HepG2 (cell line): ENCODE results near the gene TSHZ1. TPM values are rescaled to one million over a fixed set of nuclear protein-coding genes. Genes with fewer than 3 reads are reported as not detected.

Source experiments
- ATAC-seq: fragments of 200-7000 bp; cut with Tn5 transposase; 3 replicates; pipeline ENCODE4 v1.9.1; 2020; ENCODE audit warnings: mild to moderate bottlenecking, moderate library complexity
- BruUV-seq: library from RNA; stranded (reverse); fragments of 400-500 nt; replicated peaks from 2 replicates; lab custom pipeline; 2021; lab: Mats Ljungman, UMichigan
- CTCF ChIA-PET: fragments of 300-600 bp; formaldehyde crosslinking; extraction: SDS; loops from one replicate; lab custom pipeline; 2021; ENCODE audit warnings: low total read pairs, inconsistent platforms, low intra/inter-chr PET ratio; lab: Yijun Ruan, JAX
- POLR2A ChIA-PET: fragments of 350-600 bp; sonication (Branson Sonifier 250); formaldehyde crosslinking; loops from one replicate; lab custom pipeline; 2020; ENCODE audit warnings: antibody characterized with exemption, inconsistent platforms; lab: Yijun Ruan, JAX
- DNase-seq: peaks from one replicate; pipeline ENCODE4 v3.0.0-alpha.2; 2015; ENCODE audit warnings: low spot score
- FAIRE-seq: peaks from 3 replicates; lab custom pipeline; 2011; peaks lifted over from hg19 to GRCh38; lab: Jason Lieb, UNC
- H2AFZ ChIP-seq: one replicate; pipeline ENCODE4 v1.6.1; 2011; ENCODE audit warnings: low read length, inconsistent platforms
- H3K27ac ChIP-seq: fragments of 300-600 bp; 3 replicates; pipeline ENCODE4 v1.8.0; 2011; ENCODE audit warnings: mixed run types, mild to moderate bottlenecking, mixed read lengths, low read length, inconsistent platforms; ENCODE audit not compliant: insufficient read depth; ENCODE audit errors: extremely low read length
- H3K27me3 ChIP-seq, 2 experiments: fragments of 200-600 bp in 1 of 2; 2 replicates in 1 of 2; 3 replicates in 1 of 2; pipeline versions ENCODE4 v1.6.0 to v1.8.0; 2011; ENCODE audit warnings: low read length in 2 of 2, mild to moderate bottlenecking in 2 of 2, moderate library complexity in 2 of 2, inconsistent platforms in 1 of 2; ENCODE audit not compliant: insufficient read depth in 2 of 2, control insufficient read depth in 1 of 2
- H3K36me3 ChIP-seq, 2 experiments: fragments of 200-600 bp in 1 of 2; replicated peaks in 1 of 2; 2 replicates in 1 of 2; 3 replicates in 1 of 2; pipeline versions ENCODE4 v1.5.1 to v1.8.0; 2011; ENCODE audit warnings: low read length in 2 of 2, inconsistent platforms in 1 of 2; ENCODE audit not compliant: insufficient read depth in 2 of 2, control insufficient read depth in 1 of 2
- H3K4me1 ChIP-seq: 2 replicates; pipeline ENCODE4 v1.5.1; 2012; ENCODE audit warnings: low read length, inconsistent platforms; ENCODE audit not compliant: insufficient read depth
- H3K4me2 ChIP-seq: 2 replicates; pipeline ENCODE4 v1.6.0; 2011; ENCODE audit warnings: low read depth, low read length, inconsistent platforms
- H3K4me3 ChIP-seq, 3 experiments: fragments of 200-600 bp in 1 of 3; sonication (generic), shearing (Covaris generic) in 1 of 3; replicated peaks in 1 of 3; 2 replicates each; pipeline ENCODE4 v1.5.1; 2011 to 2016; ENCODE audit warnings: low read length in 3 of 3, inconsistent platforms in 2 of 3, low read depth in 2 of 3, mild to moderate bottlenecking in 2 of 3, control low read depth in 1 of 3, mixed read lengths in 1 of 3; ENCODE audit not compliant: insufficient read depth in 1 of 3
- H3K79me2 ChIP-seq: one replicate; pipeline ENCODE4 v1.6.1; 2011; ENCODE audit warnings: low read length, inconsistent platforms; ENCODE audit not compliant: insufficient read depth
- H3K9ac ChIP-seq: 2 replicates; pipeline ENCODE4 v1.6.0; 2011; ENCODE audit warnings: mild to moderate bottlenecking, low read depth, low read length, inconsistent platforms; ENCODE audit not compliant: insufficient read depth
- H3K9me3 ChIP-seq: 2 replicates; pipeline ENCODE4 v1.5.1; 2012; ENCODE audit warnings: mild to moderate bottlenecking, low read length
- H4K20me1 ChIP-seq: 2 replicates; pipeline ENCODE4 v1.6.0; 2011; ENCODE audit warnings: inconsistent platforms, mild to moderate bottlenecking, low read length, moderate library complexity; ENCODE audit not compliant: insufficient read depth
- AGO2 ChIP-seq: fragments of 200-400 bp; formaldehyde crosslinking; optimal IDR thresholded peaks from 2 replicates; pipeline ENCODE3; 2017; ENCODE audit warnings: mild to moderate bottlenecking, low read depth, low read length, moderate library complexity
- GLI4 ChIP-seq: sonication (generic); formaldehyde crosslinking; IDR thresholded peaks from 2 replicates; pipeline ENCODE4 v1.5.1; 2020; ENCODE audit warnings: missing genetic modification reagents, mild to moderate bottlenecking, moderate library complexity, borderline replicate concordance
- HNF1B ChIP-seq: sonication (generic); formaldehyde crosslinking; IDR thresholded peaks from 2 replicates; pipeline ENCODE4 v1.5.1; 2020; ENCODE audit warnings: mild to moderate bottlenecking, moderate library complexity, missing genetic modification reagents
- HOXA5 ChIP-seq: sonication (generic); formaldehyde crosslinking; IDR thresholded peaks from 2 replicates; pipeline ENCODE4 v1.4.0; 2020; ENCODE audit warnings: missing genetic modification reagents
- RAD21 ChIP-seq: fragments of 450-650 bp; formaldehyde crosslinking; IDR thresholded peaks from 2 replicates; pipeline ENCODE4 v1.5.0; 2020; ENCODE audit warnings: mild to moderate bottlenecking
- ZNF687 ChIP-seq: sonication (generic); formaldehyde crosslinking; IDR thresholded peaks from 2 replicates; pipeline ENCODE4 v1.5.1; 2020; ENCODE audit warnings: mild to moderate bottlenecking, missing genetic modification reagents, moderate library complexity
- WGBS: methylation state at CpG from one replicate; pipeline ENCODE4 v1.1.6; 2017; ENCODE audit warnings: low lambda C conversion rate; 5-methylcytosine and 5-hydroxymethylcytosine counted together
- in situ Hi-C: cut with HindIII; loops from 2 replicates; pipeline ENCODE4 v1.10.0; 2017; ENCODE audit warnings: low pct_unique_long_range_greater_than_20kb; ENCODE audit not compliant: extremely low pct_ligation_motif_present
- intact Hi-C: fragments of 100-400 bp; cut with micrococcal nuclease; formaldehyde crosslinking; loops from one replicate; pipeline ENCODE4 v1.10.0; 2022; ENCODE audit not compliant: unreplicated experiment
- polyA plus RNA-seq, 8 experiments: library from polyadenylated mRNA; depleted of rRNA in 3 of 8; stranded (reverse) in 7 of 8; unstranded in 1 of 8; fragments of >200 nt; fragmentation: Illumina TruSeq in 4 of 8; extraction: Trizol in 4 of 8; gene quantifications; 2 replicates each; pipeline versions ENCODE4 v1.2.1 to v1.2.3, GENCODE V29; 2011 to 2016; ENCODE audit warnings: low read depth in 4 of 8, missing spikeins in 1 of 8, mixed read lengths in 1 of 8; ENCODE audit not compliant: insufficient read depth in 1 of 8
- total RNA-seq, 5 experiments: library from RNA; depleted of rRNA; stranded (reverse); fragments of >200 nt; fragmentation: Illumina TruSeq; extraction: Trizol; gene quantifications; 2 replicates each; pipeline ENCODE4 v1.2.3, GENCODE V29; 2016; ENCODE audit warnings: low read depth in 1 of 5

Gene TSHZ1
- total and polyA plus RNA-seq, 2 of the 13 experiments (the other 11 are each of a cell fraction or from before 2014, with no cell fraction given), result 2.5 to 2.7 TPM

- TF ChIP-seq HNF1B (CRISPR knock-in tag) (no peak), GLI4 (no peak), HOXA5 (no peak), RAD21 (CRISPR knock-in tag) (no peak)
Observed at GRCh38 chr18:75290737-75291358, 80.3 kb downstream of the TSHZ1 start (continued).

GRCh38 chr18:75291460-75291859 is 80.9 kb downstream of the TSHZ1 start:
- intact Hi-C loops, result loop anchor here (5.0 kb wide), 1 partner anchor 79 kb away; the partner anchor contains the start of gene TSHZ1
- H3K36me3 ChIP-seq, result peaks cover 2 to 11% of the 10 kb centered on the region in 2 experiments; a peak in 3 of 5 replicates
- no peak overlapping the region for H3K4me3 ChIP-seq
- ATAC-seq, result peak; percentile 25
- FAIRE-seq, result no peak
- peaks cover 21% of the 10 kb centered on the region for H3K4me1 ChIP-seq
- no peak overlapping the region for H3K27ac ChIP-seq
- H3K27me3 ChIP-seq, result no peaks in the 10 kb centered on the region
- BruUV-seq, result no TSS peak
- H3K4me2 ChIP-seq, result peak overlapping the region; percentile 61
- no peak overlapping the region for H3K9ac ChIP-seq
- no peaks in the 10 kb centered on the region for H3K9me3 ChIP-seq
- H2AFZ ChIP-seq, result no peak overlapping the region
- H4K20me1 ChIP-seq, result 0 out of 2 replicates have a peak, but pooled peaks cover 3% of the 10 kb centered on the region
- ChIA-PET CTCF (no interaction called here), POLR2A (no interaction called here)
- in situ Hi-C loops, result no loop called here
- TF ChIP-seq ZNF687 (peak; percentile 21; the same call in 1 of the 2 replicates), AGO2 (no peak)
- TF ChIP-seq, all 625 proteins: peak for 1
- no peaks in the 10 kb centered on the region for H3K79me2 ChIP-seq
- WGBS, result 58% methylated on average over 9 of the region's 9 CpGs
- no peak for DNase-seq
